GM19467 (cell line): ENCODE measurements around the gene RBMXL2.

Experiments
- ATAC-seq: cut with Tn5 transposase; IDR thresholded peaks from one replicate; pipeline ENCODE4 v1.9.1; 2021; ENCODE audit warnings: mild to moderate bottlenecking, moderate library complexity; ENCODE audit not compliant: unreplicated experiment

Gene RBMXL2

GRCh38 chr11:7088921-7089320 lies at the start of gene RBMXL2:
RBMXL2 (plus strand) TSS chr11:7088998; CDS start chr11:7089121, 123 bp downstream.
- no peak for ATAC-seq

- ATAC-seq: no peak
Measured at GRCh38 chr11:7046474-7047175, 42.2 kb upstream of the RBMXL2 start.

- no peak for ATAC-seq
Measured at GRCh38 chr11:7050191-7050590, 38.6 kb upstream of the RBMXL2 start.

- no peak for ATAC-seq
Measured at GRCh38 chr11:7056828-7057513, 31.8 kb upstream of the RBMXL2 start.

- ATAC-seq: no peak
Measured at GRCh38 chr11:7057641-7058040, 31.2 kb upstream of the RBMXL2 start.

GRCh38 chr11:7060868-7061267 lies 27.9 kb upstream of the RBMXL2 start:
- ATAC-seq: no peak

GRCh38 chr11:7062534-7062933 lies 26.3 kb upstream of the RBMXL2 start:
- ATAC-seq: no peak

- ATAC-seq: no peak
Measured at GRCh38 chr11:7072401-7073028, 16.3 kb upstream of the RBMXL2 start.

- no peak for ATAC-seq
Measured at GRCh38 chr11:7077101-7077500, 11.7 kb upstream of the RBMXL2 start.

- no peak for ATAC-seq
Measured at GRCh38 chr11:7079545-7080135, 9.2 kb upstream of the RBMXL2 start.

- no peak for ATAC-seq
Measured at GRCh38 chr11:7080900-7081299, 7.9 kb upstream of the RBMXL2 start.

- no peak for ATAC-seq
Measured at GRCh38 chr11:7081441-7081840, 7.4 kb upstream of the RBMXL2 start.

- no peak for ATAC-seq
Measured at GRCh38 chr11:7089328-7090251, 792 bp downstream of the RBMXL2 start.

- no peak for ATAC-seq
Measured at GRCh38 chr11:7098235-7098832, 9.5 kb downstream of the RBMXL2 start.

- ATAC-seq: no peak
Measured at GRCh38 chr11:7115780-7116179, 27.0 kb downstream of the RBMXL2 start.

GRCh38 chr11:7116370-7116769 lies 27.6 kb downstream of the RBMXL2 start:
- ATAC-seq: no peak

- no peak for ATAC-seq
Measured at GRCh38 chr11:7138051-7138450, 49.3 kb downstream of the RBMXL2 start.
